ENCODE results near the gene CADM1. TPM values are rescaled to one million over a fixed set of nuclear protein-coding genes. Genes with fewer than 3 reads are reported as not detected.

CADM1 gene
- total RNA-seq, 4 donors from 2014 or later, result 7.4 to 61.5 (median 28.5) TPM

- intact Hi-C loops (cut with DNase I; ENCODE audit: low total_unique reads), result no loop called here
- Histone ChIP-seq H3K4me1 (no peaks in the 10 kb centered on the region), H3K9me3 (no peaks in the 10 kb centered on the region), H3K36me3 (no peaks in the 10 kb centered on the region), H3K4me3 (no peak overlapping the region), H3K27ac (no peak overlapping the region), H3K27me3 (no peaks in the 10 kb centered on the region)
- no peak for TF ChIP-seq CTCF (IDR thresholded peaks at IDR 0.05)
- no peak for TF ChIP-seq POLR2A (IDR thresholded peaks at IDR 0.05)
- no peak for DNase-seq
Observed at GRCh38 chr11:115271643-115272042, 232.6 kb downstream of the CADM1 start.

- DNase-seq, result no peak
- Histone ChIP-seq H3K4me1 (no peaks in the 10 kb centered on the region), H3K36me3 (no peaks in the 10 kb centered on the region), H3K27ac (no peak overlapping the region), H3K27me3 (no peaks in the 10 kb centered on the region), H3K9me3 (no peaks in the 10 kb centered on the region), H3K4me3 (no peak overlapping the region)
- TF ChIP-seq CTCF (IDR thresholded peaks at IDR 0.05) (no peak), POLR2A (IDR thresholded peaks at IDR 0.05) (no peak)
- intact Hi-C loops (cut with DNase I; ENCODE audit: low total_unique reads), result no loop called here
Observed at GRCh38 chr11:115269191-115269950, 234.8 kb downstream of the CADM1 start.

DNA sequence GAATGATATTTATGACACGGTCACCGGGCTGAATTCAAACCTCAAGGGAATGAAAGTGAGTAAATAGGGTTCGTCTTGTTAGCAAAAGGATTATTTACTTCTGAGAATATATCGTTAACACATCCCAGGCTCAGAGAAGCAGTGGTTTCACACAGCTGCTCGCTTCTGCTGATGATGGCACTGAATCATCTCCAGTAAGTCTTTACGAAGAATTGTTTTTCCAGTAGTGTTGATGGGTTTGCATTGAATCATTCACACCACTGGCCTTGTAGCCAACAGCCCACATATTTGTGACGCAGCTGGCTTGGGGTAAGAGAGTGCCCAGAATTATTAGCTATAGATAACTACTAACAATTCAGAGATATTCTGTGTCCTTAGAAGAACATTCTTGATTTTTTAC is 236.3 kb downstream of the CADM1 start:
- Histone ChIP-seq H3K36me3 (no peaks in the 10 kb centered on the region), H3K27ac (no peak overlapping the region), H3K9me3 (no peaks in the 10 kb centered on the region), H3K27me3 (no peaks in the 10 kb centered on the region), H3K4me3 (no peak overlapping the region), H3K4me1 (no peaks in the 10 kb centered on the region)
- TF ChIP-seq CTCF (IDR thresholded peaks at IDR 0.05) (no peak), POLR2A (IDR thresholded peaks at IDR 0.05) (no peak)
- intact Hi-C loops (cut with DNase I; ENCODE audit: low total_unique reads), result no loop called here
- DNase-seq, result no peak

DNA sequence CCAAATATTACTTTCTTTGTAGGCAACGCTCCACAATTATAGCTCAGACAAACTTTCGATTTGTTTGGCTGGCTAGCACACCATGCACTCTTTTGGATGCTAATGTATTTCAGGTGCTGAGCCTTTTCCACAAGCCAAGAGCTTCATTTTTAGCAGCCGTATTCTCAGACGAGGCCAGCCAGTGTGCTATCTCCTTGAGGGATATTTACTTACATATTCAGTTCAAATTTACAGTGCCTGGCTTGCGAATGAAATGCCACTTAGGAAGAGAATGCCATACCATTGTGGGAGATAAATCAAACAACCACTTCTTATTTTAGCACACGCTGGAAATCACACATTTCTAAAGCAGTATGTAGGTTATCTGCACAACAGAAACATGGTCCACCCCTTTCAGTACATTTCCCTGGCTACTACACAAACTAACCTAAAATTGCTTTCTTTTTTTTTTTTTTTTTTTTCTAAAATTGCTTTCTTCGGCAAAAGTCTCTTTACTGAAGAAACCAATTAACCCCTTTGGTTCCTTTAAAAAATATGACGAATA is 236.9 kb downstream of the CADM1 start:
- no peaks in the 10 kb centered on the region for H3K27me3 ChIP-seq
- no peaks in the 10 kb centered on the region for H3K36me3 ChIP-seq
- H3K4me3 ChIP-seq, result no peak overlapping the region
- intact Hi-C loops (cut with DNase I; ENCODE audit: low total_unique reads), result no loop called here
- TF ChIP-seq POLR2A (IDR thresholded peaks at IDR 0.05) (no peak), CTCF (IDR thresholded peaks at IDR 0.05) (no peak)
- no peaks in the 10 kb centered on the region for H3K9me3 ChIP-seq
- H3K27ac ChIP-seq, result no peak overlapping the region
- DNase-seq, result no peak
- no peaks in the 10 kb centered on the region for H3K4me1 ChIP-seq

- intact Hi-C loops (cut with DNase I; ENCODE audit: low total_unique reads), result no loop called here
Observed at GRCh38 chr11:115266066-115266639, 238.1 kb downstream of the CADM1 start.

More at GRCh38 chr11:115266066-115266639, 238.1 kb downstream of the CADM1 start:
- H3K4me1 ChIP-seq, result no peaks in the 10 kb centered on the region
- H3K27ac ChIP-seq, result no peak overlapping the region
- TF ChIP-seq CTCF (IDR thresholded peaks at IDR 0.05) (no peak), POLR2A (IDR thresholded peaks at IDR 0.05) (no peak)
- H3K36me3 ChIP-seq, result no peaks in the 10 kb centered on the region
- H3K4me3 ChIP-seq, result no peak overlapping the region
- H3K27me3 ChIP-seq, result no peaks in the 10 kb centered on the region
- DNase-seq, result no peak
- H3K9me3 ChIP-seq, result no peaks in the 10 kb centered on the region
